PFSK-1 (cell line): ENCODE data around the gene MFNG.

Experiments
- FOXP2 ChIP-seq: optimal IDR thresholded peaks from 2 replicates; pipeline ENCODE3; 2011; ENCODE audit warnings: borderline replicate concordance, control low read depth, inconsistent platforms; ENCODE audit not compliant: insufficient read depth; ENCODE audit errors: extremely low read length, extremely low read depth
- POLR2AphosphoS5 ChIP-seq: IDR thresholded peaks from 2 replicates; pipeline ENCODE4 v1.6.1; 2012; ENCODE audit warnings: low read depth, mild to moderate bottlenecking, control low read depth, low read length, moderate library complexity
- SIN3A ChIP-seq: IDR thresholded peaks from 2 replicates; pipeline ENCODE4 v1.6.1; 2012; ENCODE audit warnings: mild to moderate bottlenecking, low read length, moderate library complexity, borderline replicate concordance; ENCODE audit not compliant: insufficient read depth
- TF ChIP-seq, protein P1 (sequence below), 2 experiments: IDR thresholded peaks; 2 replicates each; pipeline versions ENCODE4 v1.6.1 to v1.8.0; 2011 to 2012; ENCODE audit warnings: low read depth in 2 of 2, low read length in 2 of 2, control low read depth in 1 of 2, inconsistent platforms in 1 of 2, mild to moderate bottlenecking in 1 of 2, moderate library complexity in 1 of 2; ENCODE audit not compliant: insufficient read depth in 1 of 2

- TF ChIP-seq POLR2AphosphoS5 (no peak), FOXP2 (no peak), SIN3A (no peak)
- TF ChIP-seq, protein P1, sequence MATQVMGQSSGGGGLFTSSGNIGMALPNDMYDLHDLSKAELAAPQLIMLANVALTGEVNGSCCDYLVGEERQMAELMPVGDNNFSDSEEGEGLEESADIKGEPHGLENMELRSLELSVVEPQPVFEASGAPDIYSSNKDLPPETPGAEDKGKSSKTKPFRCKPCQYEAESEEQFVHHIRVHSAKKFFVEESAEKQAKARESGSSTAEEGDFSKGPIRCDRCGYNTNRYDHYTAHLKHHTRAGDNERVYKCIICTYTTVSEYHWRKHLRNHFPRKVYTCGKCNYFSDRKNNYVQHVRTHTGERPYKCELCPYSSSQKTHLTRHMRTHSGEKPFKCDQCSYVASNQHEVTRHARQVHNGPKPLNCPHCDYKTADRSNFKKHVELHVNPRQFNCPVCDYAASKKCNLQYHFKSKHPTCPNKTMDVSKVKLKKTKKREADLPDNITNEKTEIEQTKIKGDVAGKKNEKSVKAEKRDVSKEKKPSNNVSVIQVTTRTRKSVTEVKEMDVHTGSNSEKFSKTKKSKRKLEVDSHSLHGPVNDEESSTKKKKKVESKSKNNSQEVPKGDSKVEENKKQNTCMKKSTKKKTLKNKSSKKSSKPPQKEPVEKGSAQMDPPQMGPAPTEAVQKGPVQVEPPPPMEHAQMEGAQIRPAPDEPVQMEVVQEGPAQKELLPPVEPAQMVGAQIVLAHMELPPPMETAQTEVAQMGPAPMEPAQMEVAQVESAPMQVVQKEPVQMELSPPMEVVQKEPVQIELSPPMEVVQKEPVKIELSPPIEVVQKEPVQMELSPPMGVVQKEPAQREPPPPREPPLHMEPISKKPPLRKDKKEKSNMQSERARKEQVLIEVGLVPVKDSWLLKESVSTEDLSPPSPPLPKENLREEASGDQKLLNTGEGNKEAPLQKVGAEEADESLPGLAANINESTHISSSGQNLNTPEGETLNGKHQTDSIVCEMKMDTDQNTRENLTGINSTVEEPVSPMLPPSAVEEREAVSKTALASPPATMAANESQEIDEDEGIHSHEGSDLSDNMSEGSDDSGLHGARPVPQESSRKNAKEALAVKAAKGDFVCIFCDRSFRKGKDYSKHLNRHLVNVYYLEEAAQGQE (IDR thresholded peaks at IDR 0.05; ENCODE audit: insufficient read depth in 1 of 2, low read depth in 2 of 2, low read length in 2 of 2): no peak
These were observed 49.0 kb upstream of the MFNG start for GRCh38 chr22:37535159-37535558.
